CD4-positive, CD25-positive, alpha-beta regulatory T cell (primary cell): Measurements from ENCODE around the gene UBL5. TPM values are rescaled to one million over a fixed set of nuclear protein-coding genes. Genes with fewer than 3 reads are reported as not detected.
"Not testable (repeated sequence)": the region's sequence is repeated elsewhere in the genome, so short reads cannot be mapped to it uniquely, and the experiment has no call there.

ENCODE experiments used
- ATAC-seq, 2 donors: fragments of 150-1000 bp; cut with Tn5 transposase; one replicate each; pipeline ENCODE4 v1.10.0; 2021; ENCODE audit warnings: low read depth in 2 of 2, moderate number of reproducible peaks in 2 of 2, moderate library complexity in 1 of 2
- DNase-seq, 3 donors: peaks; one replicate each; pipeline versions ENCODE4 v3.0.0 to v3.0.0-alpha.2; 2012 to 2022; ENCODE audit warnings: mixed read lengths in 1 of 3
- H3K27ac ChIP-seq: one replicate; pipeline ENCODE4 v1.7.0; 2013; ENCODE audit warnings: mild to moderate bottlenecking, low read length; ENCODE audit not compliant: insufficient read depth, poor library complexity, severe bottlenecking
- H3K27me3 ChIP-seq: one replicate; pipeline ENCODE4 v1.7.0; 2013; ENCODE audit warnings: low read length; ENCODE audit not compliant: control insufficient read depth, insufficient read depth
- H3K36me3 ChIP-seq: one replicate; pipeline ENCODE4 v1.7.0; 2013; ENCODE audit warnings: mild to moderate bottlenecking, low read length, moderate library complexity; ENCODE audit not compliant: control insufficient read depth, insufficient read depth
- H3K4me1 ChIP-seq: 2 replicates; pipeline ENCODE4 v1.7.0; 2013; ENCODE audit warnings: mild to moderate bottlenecking, low read length; ENCODE audit not compliant: insufficient read depth, control insufficient read depth, poor library complexity, severe bottlenecking
- H3K4me3 ChIP-seq: one replicate; pipeline ENCODE4 v1.7.0; 2013; ENCODE audit warnings: low read depth, mild to moderate bottlenecking, low read length, moderate library complexity
- H3K9me3 ChIP-seq, 2 experiments: 1 replicate in 1 of 2; 2 replicates in 1 of 2; pipeline ENCODE4 v1.7.0; 2013; ENCODE audit warnings: low read length in 2 of 2, mild to moderate bottlenecking in 1 of 2, moderate library complexity in 1 of 2; ENCODE audit not compliant: control insufficient read depth in 2 of 2
- H3K27ac Mint-ChIP-seq, 3 donors: one replicate each; pipeline ENCODE4 v1.8.0; 2020 to 2022; ENCODE audit warnings: mild to moderate bottlenecking in 3 of 3, mixed read lengths in 3 of 3, moderate library complexity in 2 of 3
- H3K27me3 Mint-ChIP-seq: one replicate; pipeline ENCODE4 v1.8.0; 2022; ENCODE audit warnings: mild to moderate bottlenecking, mixed read lengths
- H3K36me3 Mint-ChIP-seq: one replicate; pipeline ENCODE4 v1.8.0; 2020; ENCODE audit warnings: mixed read lengths
- H3K4me1 Mint-ChIP-seq, 4 donors: one replicate each; pipeline ENCODE4 v1.8.0; 2020 to 2022; ENCODE audit warnings: mixed read lengths in 4 of 4, mild to moderate bottlenecking in 1 of 4
- H3K4me3 Mint-ChIP-seq, 4 donors: one replicate each; pipeline ENCODE4 v1.8.0; 2020 to 2022; ENCODE audit warnings: mild to moderate bottlenecking in 4 of 4, mixed read lengths in 4 of 4, moderate library complexity in 3 of 4
- H3K9me3 Mint-ChIP-seq, 7 donors: one replicate each; pipeline ENCODE4 v1.8.0; 2020 to 2022; ENCODE audit warnings: mixed read lengths in 7 of 7, mild to moderate bottlenecking in 3 of 7, moderate library complexity in 2 of 7
- polyA plus RNA-seq, 4 donors: library from polyadenylated mRNA; unstranded; fragments of 300-500 nt; fragmentation: Illumina TruSeq; gene quantifications; one replicate each; pipeline ENCODE4 v1.2.3, GENCODE V29; 2021
- total RNA-seq: library from RNA; stranded (reverse); gene quantifications from one replicate; pipeline ENCODE4 v1.2.3, GENCODE V29; 2022

The UBL5 gene
- total RNA-seq (234 TPM), polyA plus RNA-seq (100 to 1,000 TPM; 786 to 952 (median 832) TPM)

- H3K36me3 Mint-ChIP-seq = peaks cover 9% of the 10 kb centered on the region
- H3K4me3 Mint-ChIP-seq = peak within 1 kb of the TSS; percentile 97 to 100 (median 99)
- peaks cover 5% of the 10 kb centered on the region for H3K27me3 Mint-ChIP-seq
- Histone ChIP-seq H3K27ac (peak within 1 kb of the TSS; percentile 76), H3K27me3 (no peaks in the 10 kb centered on the region), H3K36me3 (peaks cover 9% of the 10 kb centered on the region), H3K4me1 (peaks cover 27% of the 10 kb centered on the region), H3K9me3 (no peaks in the 10 kb centered on the region), H3K4me3 (peak within 1 kb of the TSS; percentile 85)
- DNase-seq = peak; percentile 87 to 95 (median 89)
- ATAC-seq = peak; percentile 96 to 98
- H3K9me3 Mint-ChIP-seq = no peaks in the 10 kb centered on the region
- H3K27ac Mint-ChIP-seq = peak within 1 kb of the TSS; percentile 91 to 100 (median 100)
- peaks cover 6 to 38% (median 24%) of the 10 kb centered on the region in 4 donors for H3K4me1 Mint-ChIP-seq
Observed at GRCh38 chr19:9827289-9828238, at the start of gene UBL5. Gene UBL5 (plus strand): TSS chr19:9827918. CDS start chr19:9828338, 420 bp downstream.

GRCh38 chr19:9782338-9782737, 45.4 kb upstream of the UBL5 start:
- Mint-ChIP-seq H3K36me3 (peaks cover 9% of the 10 kb centered on the region), H3K27me3 (no peaks in the 10 kb centered on the region), H3K9me3 (peaks cover 0 to 10% (median 2%) of the 10 kb centered on the region in 7 donors), H3K4me3 (peak overlapping the region in 1 of 4 donors; percentile 54), H3K4me1 (peaks cover 0 to 21% (median 2%) of the 10 kb centered on the region in 4 donors), H3K27ac (no peak overlapping the region)
- Histone ChIP-seq H3K27ac (no peak overlapping the region), H3K27me3 (no peaks in the 10 kb centered on the region), H3K9me3 (peaks cover 6 to 10% of the 10 kb centered on the region in 2 experiments), H3K4me3 (no peak overlapping the region), H3K4me1 (peaks cover 9% of the 10 kb centered on the region), H3K36me3 (no peaks in the 10 kb centered on the region)
- ATAC-seq = no peak
- no peak for DNase-seq

- DNase-seq, H3K9me3 Mint-ChIP-seq, H3K36me3 Mint-ChIP-seq, H3K27me3 Mint-ChIP-seq, H3K9me3 ChIP-seq, H3K36me3 ChIP-seq, ATAC-seq, H3K27me3 ChIP-seq, H3K4me3 ChIP-seq, H3K27ac ChIP-seq, H3K4me1 ChIP-seq: not testable (repeated sequence)
- H3K4me1 Mint-ChIP-seq = peaks cover 0 to 21% (median 2%) of the 10 kb centered on the region in 4 donors
- peak overlapping the region in 2 of 3 donors; percentile 27 to 82 for H3K27ac Mint-ChIP-seq
- H3K4me3 Mint-ChIP-seq = peak overlapping the region; percentile 75 to 89 (median 85)
Observed at GRCh38 chr19:9784163-9784496, 43.6 kb upstream of the UBL5 start.

- Histone ChIP-seq H3K9me3 (no peaks in the 10 kb centered on the region), H3K27ac (peak overlapping the region; percentile 85), H3K4me3 (peak overlapping the region; percentile 64), H3K36me3 (no peaks in the 10 kb centered on the region), H3K27me3 (no peaks in the 10 kb centered on the region), H3K4me1 (peaks cover 9% of the 10 kb centered on the region)
- H3K36me3 Mint-ChIP-seq = peaks cover 4% of the 10 kb centered on the region
- DNase-seq = peak; percentile 90 to 95 (median 92)
- H3K4me1 Mint-ChIP-seq = peaks cover 5 to 28% (median 8%) of the 10 kb centered on the region in 4 donors
- H3K27me3 Mint-ChIP-seq = no peaks in the 10 kb centered on the region
- H3K27ac Mint-ChIP-seq = peak overlapping the region; percentile 88 to 96 (median 94)
- ATAC-seq = peak; percentile 79 to 82
- H3K9me3 Mint-ChIP-seq = no peaks in the 10 kb centered on the region
- peak overlapping the region; percentile 82 to 92 (median 88) for H3K4me3 Mint-ChIP-seq
Observed at GRCh38 chr19:9785367-9786331, 42.1 kb upstream of the UBL5 start.

GRCh38 chr19:9786342-9786741, 41.4 kb upstream of the UBL5 start:
- Mint-ChIP-seq H3K27me3 (no peaks in the 10 kb centered on the region), H3K36me3 (peaks cover 4% of the 10 kb centered on the region), H3K4me3 (peak overlapping the region; percentile 82 to 92 (median 88)), H3K9me3 (no peaks in the 10 kb centered on the region), H3K27ac (peak overlapping the region; percentile 67 to 96 (median 94)), H3K4me1 (peaks cover 7 to 33% (median 9%) of the 10 kb centered on the region in 4 donors)
- no peaks in the 10 kb centered on the region for H3K9me3 ChIP-seq
- H3K27ac ChIP-seq = peak overlapping the region; percentile 85
- ATAC-seq (no peak), DNase-seq (no peak)
- no peaks in the 10 kb centered on the region for H3K36me3 ChIP-seq
- no peaks in the 10 kb centered on the region for H3K27me3 ChIP-seq
- peaks cover 14% of the 10 kb centered on the region for H3K4me1 ChIP-seq
- peak overlapping the region; percentile 57 for H3K4me3 ChIP-seq

GRCh38 chr19:9786819-9787218, 40.9 kb upstream of the UBL5 start:
- H3K36me3 ChIP-seq = no peaks in the 10 kb centered on the region
- ATAC-seq = no peak
- H3K27ac Mint-ChIP-seq = peak overlapping the region in 2 of 3 donors; percentile 67 to 94

GRCh38 chr19:9788604-9789003, 39.1 kb upstream of the UBL5 start:
- not testable (repeated sequence) for H3K4me3 ChIP-seq, H3K9me3 ChIP-seq, H3K27ac Mint-ChIP-seq, DNase-seq, H3K9me3 Mint-ChIP-seq, H3K36me3 Mint-ChIP-seq, H3K27me3 ChIP-seq, H3K27me3 Mint-ChIP-seq, H3K36me3 ChIP-seq, ATAC-seq, H3K27ac ChIP-seq
- peaks cover 22% of the 10 kb centered on the region for H3K4me1 ChIP-seq
- Mint-ChIP-seq H3K4me1 (peaks cover 10 to 41% (median 12%) of the 10 kb centered on the region in 4 donors), H3K4me3 (peak overlapping the region in 1 of 4 donors; percentile 80)

More at GRCh38 chr19:9786819-9787218, 40.9 kb upstream of the UBL5 start:
- Mint-ChIP-seq H3K4me1 (peaks cover 7 to 36% (median 10%) of the 10 kb centered on the region in 4 donors), H3K27me3 (no peaks in the 10 kb centered on the region), H3K9me3 (no peaks in the 10 kb centered on the region), H3K4me3 (peak overlapping the region; percentile 70 to 82 (median 76)), H3K36me3 (peaks cover 4% of the 10 kb centered on the region)
- Histone ChIP-seq H3K9me3 (no peaks in the 10 kb centered on the region), H3K4me1 (peaks cover 16% of the 10 kb centered on the region), H3K4me3 (peak overlapping the region; percentile 18), H3K27me3 (no peaks in the 10 kb centered on the region), H3K27ac (no peak overlapping the region)
- DNase-seq = no peak
